Colonic mucosa (tissue), 4 donors: ENCODE data around the gene MRPS2. TPM values are rescaled to one million over a fixed set of nuclear protein-coding genes. Genes with fewer than 3 reads are reported as not detected.

Source experiments
- DNase-seq: peaks from one replicate; pipeline ENCODE4 v3.0.0-alpha.2; 2020
- H3K27ac ChIP-seq: fragments of 200-600 bp; one replicate; pipeline ENCODE4 v1.8.0; 2021
- H3K27me3 ChIP-seq: fragments of 200-600 bp; one replicate; pipeline ENCODE4 v1.8.0; 2021
- H3K36me3 ChIP-seq: fragments of 200-600 bp; one replicate; pipeline ENCODE4 v1.8.0; 2021
- H3K4me1 ChIP-seq: fragments of 200-600 bp; one replicate; pipeline ENCODE4 v1.8.0; 2021; ENCODE audit warnings: mild to moderate bottlenecking
- H3K4me3 ChIP-seq: fragments of 200-600 bp; one replicate; pipeline ENCODE4 v1.8.0; 2021
- H3K9ac ChIP-seq, 2 donors: one replicate each; pipeline ENCODE4 v1.7.0; 2013; ENCODE audit warnings: control low read depth in 2 of 2, low read depth in 2 of 2, low read length in 2 of 2
- H3K9me3 ChIP-seq: fragments of 200-600 bp; one replicate; pipeline ENCODE4 v1.8.0; 2021
- intact Hi-C: fragments of 100-400 bp; cut with DNase I; formaldehyde crosslinking; loops from one replicate; pipeline ENCODE4 v1.14.1; 2022
- total RNA-seq, 2 donors: library from RNA; stranded (reverse); fragmentation: NEBNext Ultra II Directional in 1 of 2; extraction: Animal tissue kit (Norgen Biotek cat#: 25700) in 1 of 2; gene quantifications; one replicate each; pipeline ENCODE4 v1.2.1, GENCODE V29; 2021
- TF ChIP-seq, protein P1 (sequence below): fragments of 200-600 bp; IDR thresholded peaks from one replicate; pipeline ENCODE4 v1.8.0; 2022; ENCODE audit warnings: antibody characterized with exemption, mild to moderate bottlenecking
- donor health status: healthy.
- donor health status: DM: no; HTN: no; CAD: no.
- donor health status: DM: no; HTN: no; CAD: no.

MRPS2 gene
- total RNA-seq, 2 donors from 2014 or later: 35.9 to 61.1 TPM

DNA sequence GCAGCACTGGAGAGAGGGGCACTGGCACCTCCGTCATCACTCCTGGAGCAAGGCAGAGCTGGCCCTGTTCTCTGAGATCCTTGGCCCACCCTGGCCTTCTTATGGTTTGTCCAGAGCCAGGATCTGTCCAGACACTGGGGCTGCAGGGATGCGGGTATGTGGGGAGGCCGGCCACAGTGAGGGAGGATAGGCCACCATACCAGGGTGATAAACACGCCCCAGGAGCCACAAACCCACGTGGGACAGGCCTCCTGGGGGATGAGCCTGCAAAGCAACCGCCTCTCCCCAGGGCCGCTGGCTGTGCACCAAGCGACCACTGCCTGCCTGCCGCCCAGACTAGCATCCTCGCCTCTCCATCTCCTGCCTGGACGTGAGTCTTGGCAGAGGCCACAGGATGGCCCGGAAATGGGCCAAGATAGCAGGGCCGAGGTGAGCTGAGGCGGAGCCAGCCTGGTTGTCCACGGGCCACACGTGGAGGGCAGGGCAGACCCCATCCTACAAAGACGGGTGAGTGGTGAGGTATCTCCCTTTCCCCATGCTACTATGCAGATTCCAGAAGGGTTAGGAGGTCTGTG, 49.9 kb downstream of the MRPS2 start:
- intact Hi-C loops: no loop called here
- Histone ChIP-seq H3K4me3 (no peak overlapping the region), H3K36me3 (no peaks in the 10 kb centered on the region), H3K9me3 (no peaks in the 10 kb centered on the region), H3K9ac (no peak overlapping the region), H3K27me3 (no peaks in the 10 kb centered on the region), H3K27ac (no peak overlapping the region), H3K4me1 (no peaks in the 10 kb centered on the region)
- TF ChIP-seq, protein P1, sequence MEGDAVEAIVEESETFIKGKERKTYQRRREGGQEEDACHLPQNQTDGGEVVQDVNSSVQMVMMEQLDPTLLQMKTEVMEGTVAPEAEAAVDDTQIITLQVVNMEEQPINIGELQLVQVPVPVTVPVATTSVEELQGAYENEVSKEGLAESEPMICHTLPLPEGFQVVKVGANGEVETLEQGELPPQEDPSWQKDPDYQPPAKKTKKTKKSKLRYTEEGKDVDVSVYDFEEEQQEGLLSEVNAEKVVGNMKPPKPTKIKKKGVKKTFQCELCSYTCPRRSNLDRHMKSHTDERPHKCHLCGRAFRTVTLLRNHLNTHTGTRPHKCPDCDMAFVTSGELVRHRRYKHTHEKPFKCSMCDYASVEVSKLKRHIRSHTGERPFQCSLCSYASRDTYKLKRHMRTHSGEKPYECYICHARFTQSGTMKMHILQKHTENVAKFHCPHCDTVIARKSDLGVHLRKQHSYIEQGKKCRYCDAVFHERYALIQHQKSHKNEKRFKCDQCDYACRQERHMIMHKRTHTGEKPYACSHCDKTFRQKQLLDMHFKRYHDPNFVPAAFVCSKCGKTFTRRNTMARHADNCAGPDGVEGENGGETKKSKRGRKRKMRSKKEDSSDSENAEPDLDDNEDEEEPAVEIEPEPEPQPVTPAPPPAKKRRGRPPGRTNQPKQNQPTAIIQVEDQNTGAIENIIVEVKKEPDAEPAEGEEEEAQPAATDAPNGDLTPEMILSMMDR: no peak
- DNase-seq: no peak

DNA sequence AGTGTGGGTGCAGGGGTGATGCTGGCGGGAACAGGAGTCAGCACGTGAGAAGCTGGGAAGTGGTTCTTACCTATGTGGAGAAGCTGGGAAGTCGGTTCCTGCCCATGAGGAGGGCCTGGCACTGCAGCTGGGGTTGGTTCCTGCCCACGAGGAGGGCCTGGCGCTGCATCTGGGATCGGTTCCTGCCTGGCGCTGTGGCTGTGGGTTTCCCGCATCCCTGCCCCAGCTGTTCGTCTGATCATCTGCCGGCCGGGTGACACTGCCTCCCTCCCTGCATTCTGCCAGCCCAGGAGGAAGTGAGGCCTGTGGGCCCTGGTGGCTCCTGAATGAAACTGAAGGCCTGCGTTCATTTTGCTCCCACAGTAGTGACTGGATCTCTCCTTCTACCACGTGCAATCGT, 50.5 kb downstream of the MRPS2 start:
- no peak for DNase-seq
- H3K4me1 ChIP-seq: no peaks in the 10 kb centered on the region
- intact Hi-C loops: no loop called here
- H3K9me3 ChIP-seq: no peaks in the 10 kb centered on the region
- no peak overlapping the region for H3K27ac ChIP-seq
- H3K9ac ChIP-seq: no peak overlapping the region
- H3K4me3 ChIP-seq: no peak overlapping the region
- TF ChIP-seq, protein P1: no peak
- H3K27me3 ChIP-seq: no peaks in the 10 kb centered on the region
- H3K36me3 ChIP-seq: no peaks in the 10 kb centered on the region

DNA sequence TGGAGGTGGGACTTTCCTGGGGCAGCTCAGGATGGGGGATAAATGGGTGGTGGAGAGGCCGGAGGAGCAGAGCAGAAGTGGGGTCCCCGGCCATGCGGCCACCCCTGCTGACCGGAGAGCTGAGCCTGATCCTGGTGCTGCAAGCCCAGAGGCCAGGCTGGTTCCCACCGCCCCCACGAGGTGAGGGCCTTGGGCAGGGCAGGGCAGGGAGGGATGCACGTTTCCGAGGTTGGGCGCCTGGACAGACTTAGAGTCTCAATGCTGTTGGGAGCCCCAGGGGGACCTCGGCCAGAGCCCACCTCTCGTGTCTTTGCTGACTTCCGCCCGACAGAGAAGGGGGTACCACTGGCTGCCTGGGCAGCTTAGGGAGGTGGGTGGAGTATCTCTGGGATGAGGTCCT, 51.0 kb downstream of the MRPS2 start:
- intact Hi-C loops: no loop called here

DNA sequence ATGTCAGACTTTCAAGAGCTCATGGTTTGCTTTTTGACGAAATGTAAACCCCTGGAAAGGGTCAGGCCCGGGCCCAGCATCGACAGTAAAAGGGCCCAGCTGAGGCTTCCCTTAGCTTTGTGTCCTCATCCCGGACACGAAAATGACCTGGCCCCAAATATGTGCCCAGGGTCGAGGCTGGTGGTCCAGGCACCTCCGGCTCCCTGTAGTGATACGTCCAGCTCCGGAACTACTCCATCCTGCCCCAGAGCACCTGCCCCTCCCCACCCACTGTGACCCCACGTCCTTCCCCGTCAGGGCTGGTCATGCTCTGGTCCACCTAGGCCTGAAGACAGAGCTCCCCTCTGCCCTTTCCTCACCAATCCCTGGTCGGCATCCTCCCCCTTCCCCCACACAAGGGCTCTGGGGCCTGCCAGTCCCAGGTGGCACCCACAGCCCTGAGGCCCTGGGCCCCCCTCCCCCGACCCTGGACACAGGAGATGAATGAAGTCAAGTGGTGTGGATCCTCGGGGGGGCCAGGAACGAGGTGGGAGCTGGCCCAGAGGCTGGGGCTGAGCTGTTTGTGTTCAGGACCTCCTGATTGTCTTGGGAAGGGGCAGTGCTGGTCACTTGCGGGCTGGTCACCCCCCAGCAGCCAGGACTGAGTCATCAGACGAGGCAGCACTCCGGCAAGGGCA, 51.7 kb downstream of the MRPS2 start:
- TF ChIP-seq, protein P1: no peak
- Histone ChIP-seq H3K27me3 (no peaks in the 10 kb centered on the region), H3K4me1 (no peaks in the 10 kb centered on the region), H3K27ac (no peak overlapping the region), H3K9ac (no peak overlapping the region), H3K4me3 (no peak overlapping the region), H3K9me3 (no peaks in the 10 kb centered on the region), H3K36me3 (no peaks in the 10 kb centered on the region)
- intact Hi-C loops: no loop called here
- no peak for DNase-seq

More for the DNA sequence above, 51.0 kb downstream of the MRPS2 start:
- H3K4me3 ChIP-seq: no peak overlapping the region
- H3K9me3 ChIP-seq: no peaks in the 10 kb centered on the region
- no peaks in the 10 kb centered on the region for H3K36me3 ChIP-seq
- H3K9ac ChIP-seq: no peak overlapping the region
- H3K27me3 ChIP-seq: no peaks in the 10 kb centered on the region
- TF ChIP-seq, protein P1: no peak
- DNase-seq: no peak
- H3K27ac ChIP-seq: no peak overlapping the region
- H3K4me1 ChIP-seq: no peaks in the 10 kb centered on the region

DNA sequence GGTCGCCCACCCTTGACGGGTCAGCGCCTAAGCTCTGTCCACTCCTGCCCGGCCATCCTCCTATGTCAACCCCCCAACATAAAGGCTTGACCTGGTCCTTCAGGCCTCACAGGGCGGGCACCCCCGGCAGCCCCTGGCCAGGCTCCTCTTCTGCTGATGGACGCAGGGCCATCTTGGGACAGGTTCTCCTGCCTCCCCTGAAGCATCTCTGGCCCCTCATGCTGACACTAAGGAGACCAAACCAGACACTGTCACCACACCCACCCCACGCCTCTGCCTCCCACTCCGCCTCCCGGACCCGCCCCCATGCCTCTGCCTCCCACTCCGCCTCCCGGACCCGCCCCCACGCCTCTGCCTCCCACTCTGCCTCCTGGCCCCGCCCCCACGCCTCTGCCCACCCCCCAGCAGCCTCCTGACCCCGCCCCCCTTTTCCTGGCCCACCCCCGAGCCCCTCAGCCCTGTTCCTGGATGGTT, 52.3 kb downstream of the MRPS2 start:
- DNase-seq: no peak
- no peaks in the 10 kb centered on the region for H3K36me3 ChIP-seq
- H3K27me3 ChIP-seq: no peaks in the 10 kb centered on the region
- H3K4me3 ChIP-seq: no peak overlapping the region
- H3K4me1 ChIP-seq: no peaks in the 10 kb centered on the region
- TF ChIP-seq, protein P1: no peak
- intact Hi-C loops: no loop called here
- H3K9ac ChIP-seq: no peak overlapping the region
- H3K27ac ChIP-seq: no peak overlapping the region
- H3K9me3 ChIP-seq: no peaks in the 10 kb centered on the region

Other genes starting within 250 kb of the MRPS2 start
- 10 to 100 TPM; 18.9 to 19.7 TPM for gene PPP1R26, start 20.9 kb upstream of the MRPS2 start, total RNA-seq
- not detected for gene LCN1, start 20.8 kb downstream of the MRPS2 start, total RNA-seq
- gene OBP2A, start 45.4 kb downstream of the MRPS2 start, total RNA-seq: not detected
- gene PAEP, start 61.1 kb downstream of the MRPS2 start, total RNA-seq: not detected
- not detected for gene GLT6D1, start 138.9 kb downstream of the MRPS2 start, total RNA-seq
- gene LCN9, start 162.6 kb downstream of the MRPS2 start, total RNA-seq: not detected
- gene SOHLH1, start 198.8 kb downstream of the MRPS2 start, total RNA-seq: not detected
- under 1 TPM in 1 of 2 donors, not detected in 1; 0.08 TPM for gene KCNT1, start 201.5 kb downstream of the MRPS2 start, total RNA-seq